ENCODE data around the gene MPDU1.

Gene MPDU1

GRCh38 chr17:7613769-7614424 lies 30.2 kb downstream of the MPDU1 start:
- Histone ChIP-seq H3K27me3 (replicated peaks in 2 of 5; ENCODE audit: control insufficient read depth in 4 of 5, insufficient read depth in 5 of 5, low read length in 4 of 5) (no peaks in the 10 kb centered on the region), H3K4me1 (ENCODE audit: control extremely low read depth in 1 of 4, control insufficient read depth in 4 of 4, insufficient read depth in 4 of 4, low read length in 3 of 4) (peaks cover 9 to 28% (median 21%) of the 10 kb centered on the region in 4 experiments), H3K27ac (ENCODE audit: insufficient read depth in 1 of 2, low read depth in 1 of 2, low read length in 2 of 2, poor library complexity in 1 of 2, severe bottlenecking in 2 of 2) (peak overlapping the region; percentile 27 to 87), H3K36me3 (ENCODE audit: control insufficient read depth in 4 of 4, insufficient read depth in 4 of 4, low read length in 3 of 4) (peaks cover 0 to 18% (median 4%) of the 10 kb centered on the region in 4 experiments), H3K9me3 (ENCODE audit: control extremely low read depth in 1 of 5, control insufficient read depth in 4 of 5, insufficient read depth in 2 of 5, low read depth in 1 of 5, low read length in 4 of 5) (no peaks in the 10 kb centered on the region), H3K4me3 (ENCODE audit: control insufficient read depth in 1 of 7, extremely low read depth in 1 of 7, insufficient read depth in 4 of 7, low read depth in 2 of 7, low read length in 6 of 7) (peak overlapping the region; percentile 72 to 92 (median 75))
- ChIA-PET POLR2A (interaction anchor here (1.8 kb wide), 1 partner anchor 73 kb away, joined by 11 read pairs; no protein-coding TSS in a partner anchor), CTCF (interaction anchor here (1.1 to 2.1 kb wide), 4 partner anchors 13 to 74 kb away, joined by 4 to 7 read pairs (median 5); partner anchors contain the start of genes SOX15 and WRAP53)
- no peak for DNase-seq
- WGBS (ENCODE audit: insufficient coverage): 14% methylated on average over 19 of the region's 20 CpGs

- Histone ChIP-seq H3K27ac (ENCODE audit: insufficient read depth in 1 of 2, low read depth in 1 of 2, low read length in 2 of 2, poor library complexity in 1 of 2, severe bottlenecking in 2 of 2) (peak within 1 kb of the TSS; percentile 27 to 87), H3K4me1 (ENCODE audit: control extremely low read depth in 1 of 4, control insufficient read depth in 4 of 4, insufficient read depth in 4 of 4, low read length in 3 of 4) (peaks cover 9 to 28% (median 21%) of the 10 kb centered on the region in 4 experiments), H3K36me3 (ENCODE audit: control insufficient read depth in 4 of 4, insufficient read depth in 4 of 4, low read length in 3 of 4) (peaks cover 0 to 18% (median 4%) of the 10 kb centered on the region in 4 experiments), H3K4me3 (ENCODE audit: control insufficient read depth in 1 of 7, extremely low read depth in 1 of 7, insufficient read depth in 4 of 7, low read depth in 2 of 7, low read length in 6 of 7) (peak within 1 kb of the TSS; percentile 72 to 92 (median 75)), H3K27me3 (replicated peaks in 2 of 5; ENCODE audit: control insufficient read depth in 4 of 5, insufficient read depth in 5 of 5, low read length in 4 of 5) (no peaks in the 10 kb centered on the region), H3K9me3 (ENCODE audit: control extremely low read depth in 1 of 5, control insufficient read depth in 4 of 5, insufficient read depth in 2 of 5, low read depth in 1 of 5, low read length in 4 of 5) (no peaks in the 10 kb centered on the region)
- ChIA-PET CTCF (interaction anchor here (0.9 to 1.5 kb wide), 8 partner anchors 13 to 73 kb away, joined by 3 to 7 read pairs (median 4); partner anchors contain the start of genes SAT2, SHBG, SOX15 and TP53), POLR2A (interaction anchor here (0.6 to 1.8 kb wide), 6 partner anchors 13 to 130 kb away, joined by 3 to 11 read pairs (median 6); partner anchors contain the start of genes MPDU1, SAT2, TP53 and WRAP53)
- DNase-seq: peak; percentile 100
- 0% methylated on average over 61 of the region's 93 CpGs for WGBS (ENCODE audit: insufficient coverage)
Observed at GRCh38 chr17:7614425-7615264, 31.0 kb downstream of the MPDU1 start, which contains the start of gene FXR2. Gene FXR2, minus strand, starts transcription at chr17:7614897. Its CDS starts 365 bp downstream, at chr17:7614532.

- Histone ChIP-seq H3K27me3 (replicated peaks in 2 of 5; ENCODE audit: control insufficient read depth in 4 of 5, insufficient read depth in 5 of 5, low read length in 4 of 5) (no peaks in the 10 kb centered on the region), H3K4me1 (ENCODE audit: control extremely low read depth in 1 of 4, control insufficient read depth in 4 of 4, insufficient read depth in 4 of 4, low read length in 3 of 4) (peaks cover 9 to 28% (median 21%) of the 10 kb centered on the region in 4 experiments), H3K4me3 (ENCODE audit: control insufficient read depth in 1 of 7, extremely low read depth in 1 of 7, insufficient read depth in 4 of 7, low read depth in 2 of 7, low read length in 6 of 7) (peak overlapping the region in 6 of 7 experiments; percentile 39 to 83 (median 70)), H3K36me3 (ENCODE audit: control insufficient read depth in 4 of 4, insufficient read depth in 4 of 4, low read length in 3 of 4) (peaks cover 0 to 14% (median 3%) of the 10 kb centered on the region in 4 experiments), H3K9me3 (ENCODE audit: control extremely low read depth in 1 of 5, control insufficient read depth in 4 of 5, insufficient read depth in 2 of 5, low read depth in 1 of 5, low read length in 4 of 5) (no peaks in the 10 kb centered on the region), H3K27ac (ENCODE audit: insufficient read depth in 1 of 2, low read depth in 1 of 2, low read length in 2 of 2, poor library complexity in 1 of 2, severe bottlenecking in 2 of 2) (peak overlapping the region in 1 of 2 experiments; percentile 66)
- ChIA-PET POLR2A (interaction anchor here (0.6 to 1.8 kb wide), 7 partner anchors 13 to 131 kb away, joined by 3 to 11 read pairs (median 5); partner anchors contain the start of genes MPDU1, SAT2, TP53 and WRAP53), CTCF (interaction anchor here (0.6 to 1.5 kb wide), 7 partner anchors 12 to 691 kb away, joined by 3 to 6 read pairs (median 4); partner anchors contain the start of genes SAT2, SHBG and TP53)
- 1% methylated on average over 20 of the region's 28 CpGs for WGBS (ENCODE audit: insufficient coverage)
- DNase-seq: no peak
Observed at GRCh38 chr17:7615265-7615747, 31.7 kb downstream of the MPDU1 start.

- ChIA-PET CTCF (interaction anchor here (1.1 to 1.2 kb wide), 3 partner anchors 11 to 35 kb away, joined by 3 to 4 read pairs (median 3); partner anchors contain the start of gene MPDU1), POLR2A (no interaction called here)
- H3K27ac ChIP-seq (ENCODE audit: insufficient read depth in 1 of 2, low read depth in 1 of 2, low read length in 2 of 2, poor library complexity in 1 of 2, severe bottlenecking in 2 of 2): no peak overlapping the region
- H3K27me3 ChIP-seq (replicated peaks in 2 of 5; ENCODE audit: control insufficient read depth in 4 of 5, insufficient read depth in 5 of 5, low read length in 4 of 5): no peaks in the 10 kb centered on the region
- WGBS (ENCODE audit: insufficient coverage): 91% methylated on average over 4 of the region's 5 CpGs
- H3K4me1 ChIP-seq (ENCODE audit: control extremely low read depth in 1 of 4, control insufficient read depth in 4 of 4, insufficient read depth in 4 of 4, low read length in 3 of 4): peaks cover 2 to 10% (median 7%) of the 10 kb centered on the region in 4 experiments
- no peaks in the 10 kb centered on the region for H3K36me3 ChIP-seq (ENCODE audit: control insufficient read depth in 4 of 4, insufficient read depth in 4 of 4, low read length in 3 of 4)
- H3K4me3 ChIP-seq (ENCODE audit: control insufficient read depth in 1 of 7, extremely low read depth in 1 of 7, insufficient read depth in 4 of 7, low read depth in 2 of 7, low read length in 6 of 7): no peak overlapping the region
- no peak for DNase-seq
- no peaks in the 10 kb centered on the region for H3K9me3 ChIP-seq (ENCODE audit: control extremely low read depth in 1 of 5, control insufficient read depth in 4 of 5, insufficient read depth in 2 of 5, low read depth in 1 of 5, low read length in 4 of 5)
Observed at GRCh38 chr17:7618608-7619007, 35.0 kb downstream of the MPDU1 start.

DNA sequence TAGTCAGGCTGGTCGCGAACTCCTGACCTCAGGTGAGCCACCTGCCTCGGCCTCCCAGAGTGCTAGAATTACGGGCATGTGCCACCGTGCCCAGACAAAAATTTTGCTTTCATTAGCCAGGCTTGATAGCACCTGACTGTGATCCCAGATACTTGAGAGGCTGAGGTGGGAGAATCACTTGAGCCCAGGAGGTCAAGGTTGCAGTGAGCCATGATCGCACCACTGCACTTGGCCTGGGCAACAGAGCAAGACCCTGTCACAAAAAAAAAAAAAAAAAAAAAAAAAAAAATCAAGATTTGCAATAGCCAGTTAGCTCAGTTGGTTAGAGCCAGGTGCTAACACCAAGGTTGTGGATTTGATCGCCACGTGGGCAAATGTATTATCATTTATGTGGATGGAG lies 37.2 kb downstream of the MPDU1 start:
- 90% methylated on average over 5 of the region's 8 CpGs for WGBS (ENCODE audit: insufficient coverage)
- no peaks in the 10 kb centered on the region for H3K9me3 ChIP-seq (ENCODE audit: control extremely low read depth in 1 of 5, control insufficient read depth in 4 of 5, insufficient read depth in 2 of 5, low read depth in 1 of 5, low read length in 4 of 5)
- ChIA-PET POLR2A (no interaction called here), CTCF (interaction anchor here (0.9 to 1.7 kb wide), 2 partner anchors 9 to 96 kb away, joined by 3 read pairs; partner anchors contain the start of gene SHBG)
- H3K4me3 ChIP-seq (ENCODE audit: control insufficient read depth in 1 of 7, extremely low read depth in 1 of 7, insufficient read depth in 4 of 7, low read depth in 2 of 7, low read length in 6 of 7): no peak overlapping the region
- H3K27me3 ChIP-seq (replicated peaks in 2 of 5; ENCODE audit: control insufficient read depth in 4 of 5, insufficient read depth in 5 of 5, low read length in 4 of 5): no peaks in the 10 kb centered on the region
- no peaks in the 10 kb centered on the region for H3K4me1 ChIP-seq (ENCODE audit: control extremely low read depth in 1 of 4, control insufficient read depth in 4 of 4, insufficient read depth in 4 of 4, low read length in 3 of 4)
- no peaks in the 10 kb centered on the region for H3K36me3 ChIP-seq (ENCODE audit: control insufficient read depth in 4 of 4, insufficient read depth in 4 of 4, low read length in 3 of 4)
- no peak for DNase-seq
- H3K27ac ChIP-seq (ENCODE audit: insufficient read depth in 1 of 2, low read depth in 1 of 2, low read length in 2 of 2, poor library complexity in 1 of 2, severe bottlenecking in 2 of 2): no peak overlapping the region

DNA sequence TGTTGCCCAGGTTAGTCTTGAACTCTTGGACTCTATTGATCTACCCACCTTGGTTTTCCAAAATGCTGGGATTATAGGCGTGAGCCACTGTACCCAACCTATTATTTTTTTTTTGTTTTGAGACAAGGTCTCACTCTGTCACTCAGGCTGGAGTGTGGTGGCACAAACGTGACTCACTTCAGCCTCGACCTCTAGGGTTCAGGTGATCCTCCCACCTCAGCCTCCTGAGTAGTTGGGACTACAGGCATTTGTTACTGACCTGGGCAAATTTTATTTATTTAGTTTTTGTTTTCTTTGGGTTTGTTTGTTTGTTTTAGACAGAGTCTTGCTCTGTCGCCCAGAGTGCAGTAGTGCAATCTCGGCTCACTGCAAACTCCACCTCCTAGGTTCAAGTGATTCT lies 40.0 kb downstream of the MPDU1 start:
- no peaks in the 10 kb centered on the region for H3K9me3 ChIP-seq (ENCODE audit: control extremely low read depth in 1 of 5, control insufficient read depth in 4 of 5, insufficient read depth in 2 of 5, low read depth in 1 of 5, low read length in 4 of 5)
- POLR2A ChIA-PET: interaction anchor here (0.7 kb wide), 1 partner anchor 43 kb away, joined by 6 read pairs; no protein-coding TSS in a partner anchor
- no peak for DNase-seq
- H3K36me3 ChIP-seq (ENCODE audit: control insufficient read depth in 4 of 4, insufficient read depth in 4 of 4, low read length in 3 of 4): peaks cover 0 to 5% (median 2%) of the 10 kb centered on the region in 4 experiments
- H3K4me3 ChIP-seq (ENCODE audit: control insufficient read depth in 1 of 7, extremely low read depth in 1 of 7, insufficient read depth in 4 of 7, low read depth in 2 of 7, low read length in 6 of 7): no peak overlapping the region
- peaks cover 0 to 12% (median 10%) of the 10 kb centered on the region in 4 experiments for H3K4me1 ChIP-seq (ENCODE audit: control extremely low read depth in 1 of 4, control insufficient read depth in 4 of 4, insufficient read depth in 4 of 4, low read length in 3 of 4)
- WGBS (ENCODE audit: insufficient coverage): 100% methylated on average over 3 of the region's 5 CpGs
- H3K27ac ChIP-seq (ENCODE audit: insufficient read depth in 1 of 2, low read depth in 1 of 2, low read length in 2 of 2, poor library complexity in 1 of 2, severe bottlenecking in 2 of 2): no peak overlapping the region
- CTCF ChIA-PET: interaction anchor here (1.1 kb wide), 1 partner anchor 9 kb away, joined by 4 read pairs; no protein-coding TSS in a partner anchor
- no peaks in the 10 kb centered on the region for H3K27me3 ChIP-seq (replicated peaks in 2 of 5; ENCODE audit: control insufficient read depth in 4 of 5, insufficient read depth in 5 of 5, low read length in 4 of 5)

Data from common myeloid progenitor, CD34-positive (primary cell).